Mononuclear cell (primary cell): ENCODE measurements around the gene MEP1A. TPM values are rescaled to one million over a fixed set of nuclear protein-coding genes. Genes with fewer than 3 reads are reported as not detected.
"Not testable (repeated sequence)": the region's sequence is repeated elsewhere in the genome, so short reads cannot be mapped to it uniquely, and the experiment has no call there.

Source experiments
- H3K27me3 ChIP-seq: 2 replicates; pipeline ENCODE4 v1.6.0; 2011; ENCODE audit warnings: low read length, control low read depth; ENCODE audit not compliant: insufficient read depth
- H3K4me1 ChIP-seq: 2 replicates; pipeline ENCODE4 v1.5.1; 2011; ENCODE audit warnings: mild to moderate bottlenecking, low read length, control low read depth; ENCODE audit not compliant: insufficient read depth
- H3K4me3 ChIP-seq: 2 replicates; pipeline ENCODE4 v1.5.1; 2011; ENCODE audit warnings: mild to moderate bottlenecking, low read length, moderate library complexity
- H3K9me3 ChIP-seq: 2 replicates; pipeline ENCODE4 v1.5.1; 2011; ENCODE audit warnings: low read depth, mild to moderate bottlenecking, control low read depth, low read length
- total RNA-seq: library from RNA; depleted of rRNA; stranded (reverse); fragments of >200 nt; gene quantifications from one replicate; pipeline ENCODE4 v1.2.3, GENCODE V29; 2012

The MEP1A gene
- total RNA-seq, 1 donor: not detected

- not testable (repeated sequence) for H3K27me3 ChIP-seq, H3K4me1 ChIP-seq, H3K4me3 ChIP-seq, H3K9me3 ChIP-seq
Measured at GRCh38 chr6:46842252-46842846, 49.2 kb downstream of the MEP1A start.

DNA sequence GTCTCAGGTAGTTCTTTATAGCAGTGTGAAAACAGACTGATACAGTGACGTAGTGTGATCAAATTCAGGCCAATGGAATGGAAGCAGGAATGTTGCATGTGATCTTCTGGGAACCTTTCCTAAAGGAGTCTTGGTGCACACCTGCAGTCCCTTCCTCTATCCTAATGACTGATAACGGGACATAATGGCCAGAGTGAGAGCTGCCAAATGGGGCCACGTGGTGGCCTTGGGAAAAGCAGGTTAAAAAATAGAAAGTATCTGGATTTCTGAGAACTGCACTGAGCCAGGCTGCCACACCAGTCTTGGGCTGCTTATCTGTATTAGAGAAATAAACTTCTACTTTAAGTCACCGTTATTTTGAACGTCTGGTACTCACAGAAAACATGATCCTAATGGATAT is 51.9 kb downstream of the MEP1A start:
- Histone ChIP-seq H3K4me1 (peaks cover 7% of the 10 kb centered on the region), H3K4me3 (no peak overlapping the region), H3K27me3 (no peaks in the 10 kb centered on the region), H3K9me3 (no peaks in the 10 kb centered on the region)

GRCh38 chr6:46848684-46849360 is 55.6 kb downstream of the MEP1A start:
- Histone ChIP-seq H3K9me3 (no peaks in the 10 kb centered on the region), H3K4me3 (no peak overlapping the region), H3K27me3 (no peaks in the 10 kb centered on the region), H3K4me1 (peaks cover 7% of the 10 kb centered on the region)

- H3K4me1 ChIP-seq: peaks cover 7% of the 10 kb centered on the region
- no peak overlapping the region for H3K4me3 ChIP-seq
- H3K9me3 ChIP-seq: no peaks in the 10 kb centered on the region
- H3K27me3 ChIP-seq: no peaks in the 10 kb centered on the region
Measured at GRCh38 chr6:46849361-46849690, 56.1 kb downstream of the MEP1A start.

- Histone ChIP-seq H3K9me3 (no peaks in the 10 kb centered on the region), H3K4me1 (peaks cover 7% of the 10 kb centered on the region), H3K27me3 (no peaks in the 10 kb centered on the region), H3K4me3 (no peak overlapping the region)
Measured at GRCh38 chr6:46850792-46851191, 57.6 kb downstream of the MEP1A start.

- not testable (repeated sequence) for H3K4me3 ChIP-seq, H3K9me3 ChIP-seq
Measured at GRCh38 chr6:46851576-46851975, 58.4 kb downstream of the MEP1A start.

GRCh38 chr6:46855966-46856365 is 62.8 kb downstream of the MEP1A start:
- H3K4me3 ChIP-seq, H3K4me1 ChIP-seq, H3K9me3 ChIP-seq, H3K27me3 ChIP-seq: not testable (repeated sequence)

More at GRCh38 chr6:46851576-46851975, 58.4 kb downstream of the MEP1A start:
- not testable (repeated sequence) for H3K27me3 ChIP-seq, H3K4me1 ChIP-seq

- Histone ChIP-seq H3K4me1 (no peaks in the 10 kb centered on the region), H3K4me3 (no peak overlapping the region), H3K27me3 (peaks cover 2% of the 10 kb centered on the region), H3K9me3 (no peaks in the 10 kb centered on the region)
Measured at GRCh38 chr6:46862381-46862780, 69.2 kb downstream of the MEP1A start.

DNA sequence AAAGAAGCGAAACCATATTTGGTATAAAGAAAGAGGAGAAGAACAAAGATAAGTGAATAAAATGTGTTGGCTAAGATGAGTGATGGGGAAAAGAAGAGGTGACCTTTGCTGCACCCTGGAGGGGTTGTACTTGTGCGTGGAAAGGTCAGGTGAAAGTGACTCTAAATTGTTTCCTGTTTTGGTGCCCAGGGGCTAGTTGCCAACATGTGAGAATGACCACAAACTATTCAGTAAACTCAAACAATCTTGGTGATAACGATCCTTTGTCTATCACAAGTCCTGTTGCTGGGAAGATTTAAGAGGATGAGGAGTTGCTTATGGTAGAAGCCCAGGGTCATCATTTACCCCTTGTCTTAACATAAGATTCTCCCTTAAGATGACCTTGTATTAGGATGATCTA is 70.6 kb downstream of the MEP1A start:
- H3K27me3 ChIP-seq: peaks cover 2% of the 10 kb centered on the region
- no peak overlapping the region for H3K4me3 ChIP-seq
- no peaks in the 10 kb centered on the region for H3K4me1 ChIP-seq
- no peaks in the 10 kb centered on the region for H3K9me3 ChIP-seq

DNA sequence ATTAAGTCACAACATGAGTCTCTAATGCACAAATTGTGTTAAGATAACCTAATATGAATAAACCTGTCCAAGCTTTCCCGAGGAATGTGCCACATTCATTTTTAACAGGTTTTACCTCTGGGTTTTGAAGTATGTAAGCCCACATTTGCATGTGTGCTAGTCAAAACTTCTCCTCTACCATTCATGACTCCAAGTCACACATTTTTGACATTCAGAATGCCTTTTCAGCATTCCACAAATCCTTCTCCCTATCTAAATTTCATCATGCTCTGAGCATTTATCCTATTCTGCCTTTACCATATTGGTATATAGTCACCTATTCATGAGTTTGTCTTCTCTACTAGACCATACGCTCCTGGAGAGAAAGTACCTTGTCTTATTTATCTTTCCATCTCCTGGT is 72.0 kb downstream of the MEP1A start:
- H3K4me1 ChIP-seq: no peaks in the 10 kb centered on the region

GRCh38 chr6:46867411-46867810 is 74.2 kb downstream of the MEP1A start:
- Histone ChIP-seq H3K9me3 (no peaks in the 10 kb centered on the region), H3K27me3 (peaks cover under 1% of the 10 kb centered on the region), H3K4me1 (no peaks in the 10 kb centered on the region), H3K4me3 (no peak overlapping the region)

More for the DNA sequence above, 72.0 kb downstream of the MEP1A start:
- Histone ChIP-seq H3K9me3 (no peaks in the 10 kb centered on the region), H3K4me3 (no peak overlapping the region), H3K27me3 (peaks cover 2% of the 10 kb centered on the region)

- Histone ChIP-seq H3K4me1 (no peaks in the 10 kb centered on the region), H3K9me3 (no peaks in the 10 kb centered on the region), H3K27me3 (no peaks in the 10 kb centered on the region), H3K4me3 (no peak overlapping the region)
Measured at GRCh38 chr6:46876126-46876525, 82.9 kb downstream of the MEP1A start.

- H3K4me1 ChIP-seq: no peaks in the 10 kb centered on the region
- H3K9me3 ChIP-seq: no peaks in the 10 kb centered on the region
- H3K27me3 ChIP-seq: no peaks in the 10 kb centered on the region
- H3K4me3 ChIP-seq: no peak overlapping the region
Measured at GRCh38 chr6:46879003-46879402, 85.8 kb downstream of the MEP1A start.

DNA sequence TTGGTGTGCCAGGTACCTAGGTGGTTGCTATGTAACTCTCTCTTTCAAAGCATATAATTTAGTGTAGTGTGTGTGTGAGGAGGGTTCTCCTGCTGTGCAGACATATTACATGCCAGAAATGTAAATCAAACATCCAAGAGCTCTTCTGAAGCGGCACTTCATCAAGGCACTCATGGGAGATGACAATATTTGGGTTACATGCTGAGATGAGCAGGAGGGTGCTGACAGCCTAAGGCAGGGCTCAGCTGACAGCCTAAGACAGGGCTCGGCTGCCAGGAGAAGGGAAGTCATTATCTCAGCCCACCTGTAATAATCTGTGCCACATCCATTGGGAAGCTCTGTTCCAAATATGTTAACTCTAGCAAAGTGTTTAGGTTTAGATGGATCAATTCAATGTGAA is 89.5 kb downstream of the MEP1A start:
- no peak overlapping the region for H3K4me3 ChIP-seq
- no peaks in the 10 kb centered on the region for H3K4me1 ChIP-seq

GRCh38 chr6:46888031-46888430 is 94.8 kb downstream of the MEP1A start:
- no peaks in the 10 kb centered on the region for H3K4me1 ChIP-seq
- no peaks in the 10 kb centered on the region for H3K27me3 ChIP-seq
- H3K9me3 ChIP-seq: no peaks in the 10 kb centered on the region
- no peak overlapping the region for H3K4me3 ChIP-seq

More for the DNA sequence above, 89.5 kb downstream of the MEP1A start:
- Histone ChIP-seq H3K27me3 (no peaks in the 10 kb centered on the region), H3K9me3 (no peaks in the 10 kb centered on the region)

DNA sequence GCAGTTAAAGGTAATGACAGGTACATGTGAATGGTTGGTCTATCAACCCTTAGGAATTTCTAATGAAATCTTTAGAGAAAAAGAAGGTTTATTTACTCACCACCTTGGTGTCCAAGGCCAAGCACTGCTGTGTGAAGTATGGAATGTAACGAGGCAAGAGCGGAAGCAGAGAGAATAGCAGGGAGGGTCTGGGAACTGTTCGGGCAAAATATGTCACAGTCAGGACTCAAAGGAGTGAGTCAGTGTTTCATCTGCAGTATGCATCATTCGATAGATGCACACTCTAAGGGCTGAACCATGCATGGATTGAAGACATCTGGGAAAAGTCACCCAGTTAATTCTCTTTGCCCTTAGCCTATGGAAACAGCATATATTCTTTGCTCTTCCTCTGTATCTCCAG is 95.4 kb downstream of the MEP1A start:
- H3K4me3 ChIP-seq: no peak overlapping the region
- H3K9me3 ChIP-seq: no peaks in the 10 kb centered on the region
- H3K27me3 ChIP-seq: no peaks in the 10 kb centered on the region
- no peaks in the 10 kb centered on the region for H3K4me1 ChIP-seq
